Endothelial cell of umbilical vein (primary cell): Measurements from ENCODE around the gene SNPH. TPM values are rescaled to one million over a fixed set of nuclear protein-coding genes. Genes with fewer than 3 reads are reported as not detected.
A peak's percentile ranks its signal among the peaks of the same experiment; 100 is the strongest.

Experiments used
- BruUV-seq: library from RNA; stranded (reverse); fragments of 400-500 nt; replicated peaks from 2 replicates; lab custom pipeline; 2021; lab: Mats Ljungman, UMichigan
- CTCF ChIA-PET: fragments of 300-600, 350-600 bp; sonication (Branson Sonifier 250); formaldehyde crosslinking; loops from one replicate; lab custom pipeline; 2021; ENCODE audit warnings: antibody characterized with exemption, inconsistent platforms; lab: Charles Lee
- POLR2A ChIA-PET: fragments of 300-600, 350-600 bp; sonication (Branson Sonifier 250); formaldehyde crosslinking; loops from one replicate; lab custom pipeline; 2021; ENCODE audit warnings: antibody characterized with exemption, inconsistent platforms; lab: Charles Lee
- DNase-seq: peaks from one replicate; pipeline ENCODE4 v3.0.0-alpha.2; 2011; ENCODE audit warnings: low read depth, low spot score
- FAIRE-seq: peaks from 2 replicates; lab custom pipeline; 2011; peaks lifted over from hg19 to GRCh38; lab: Jason Lieb, UNC
- H2AFZ ChIP-seq: 2 replicates; pipeline ENCODE4 v1.6.0; 2012; ENCODE audit warnings: low read depth, low read length, control low read depth, inconsistent platforms
- H3K27ac ChIP-seq: 2 replicates; pipeline ENCODE4 v1.5.1; 2011; ENCODE audit warnings: low read depth, mild to moderate bottlenecking, control low read depth, low read length, moderate library complexity; ENCODE audit not compliant: insufficient read depth
- H3K27me3 ChIP-seq, 2 experiments: 2 replicates each; pipeline versions ENCODE4 v1.6.0 to v1.6.1; 2011; ENCODE audit warnings: low read length in 2 of 2, mixed read lengths in 1 of 2; ENCODE audit not compliant: control insufficient read depth in 2 of 2, insufficient read depth in 2 of 2
- H3K36me3 ChIP-seq, 2 experiments: 2 replicates in 1 of 2; 3 replicates in 1 of 2; pipeline ENCODE4 v1.5.1; 2011; ENCODE audit warnings: low read length in 2 of 2, mild to moderate bottlenecking in 1 of 2, moderate library complexity in 1 of 2; ENCODE audit not compliant: control insufficient read depth in 2 of 2, insufficient read depth in 2 of 2; ENCODE audit errors: extremely low read depth in 1 of 2
- H3K4me1 ChIP-seq: 3 replicates; pipeline ENCODE4 v1.5.1; 2011; ENCODE audit warnings: mild to moderate bottlenecking, low read length; ENCODE audit not compliant: control insufficient read depth, insufficient read depth; ENCODE audit errors: extremely low read depth
- H3K4me2 ChIP-seq: 2 replicates; pipeline ENCODE4 v1.6.1; 2011; ENCODE audit warnings: low read length, control low read depth, mixed read lengths; ENCODE audit not compliant: insufficient read depth
- H3K4me3 ChIP-seq, 3 experiments: fragments of 200-600 bp in 1 of 3; sonication (generic), shearing (Covaris generic) in 1 of 3; replicated peaks in 1 of 3; 2 replicates each; pipeline ENCODE4 v1.5.1; 2011 to 2016; ENCODE audit warnings: control low read depth in 3 of 3, low read length in 3 of 3, mild to moderate bottlenecking in 2 of 3, inconsistent platforms in 1 of 3, low read depth in 1 of 3, moderate library complexity in 1 of 3; ENCODE audit not compliant: insufficient read depth in 1 of 3
- H3K79me2 ChIP-seq: 2 replicates; pipeline ENCODE4 v1.6.0; 2012; ENCODE audit warnings: low read length, inconsistent platforms; ENCODE audit not compliant: control insufficient read depth, insufficient read depth
- H3K9ac ChIP-seq: replicated peaks from 2 replicates; pipeline ENCODE3; 2011; ENCODE audit warnings: low read length, control low read depth; ENCODE audit not compliant: insufficient read depth; ENCODE audit errors: extremely low read depth
- H3K9me1 ChIP-seq: replicated peaks from 3 replicates; pipeline ENCODE4 v1.6.0; 2011; ENCODE audit warnings: mild to moderate bottlenecking, low read length; ENCODE audit not compliant: control insufficient read depth, insufficient read depth; ENCODE audit errors: extremely low read depth
- H3K9me3 ChIP-seq: replicated peaks from 2 replicates; pipeline ENCODE4 v1.5.1; 2012; ENCODE audit warnings: low read length, inconsistent platforms; ENCODE audit not compliant: control insufficient read depth, insufficient read depth
- H4K20me1 ChIP-seq: replicated peaks from 2 replicates; pipeline ENCODE3; 2011; ENCODE audit warnings: mild to moderate bottlenecking, low read length; ENCODE audit not compliant: control insufficient read depth, insufficient read depth; ENCODE audit errors: extremely low read depth
- CTCF ChIP-seq, 2 donors: IDR thresholded peaks; 1 replicate in 1 of 2; 2 replicates in 1 of 2; pipeline ENCODE4 v1.5.1; 2011; ENCODE audit warnings: low read length in 2 of 2, mild to moderate bottlenecking in 2 of 2, moderate library complexity in 2 of 2, control low read depth in 1 of 2, inconsistent platforms in 1 of 2, low read depth in 1 of 2; ENCODE audit not compliant: insufficient read depth in 1 of 2; ENCODE audit errors: extremely low read depth in 1 of 2
- EZH2 ChIP-seq: IDR thresholded peaks from 2 replicates; pipeline ENCODE4 v1.6.1; 2012; ENCODE audit warnings: borderline replicate concordance, low read depth, mild to moderate bottlenecking, moderate library complexity, low read length, inconsistent platforms; ENCODE audit not compliant: severe bottlenecking
- FOS ChIP-seq: IDR thresholded peaks from 2 replicates; pipeline ENCODE4 v1.6.1; 2011; ENCODE audit warnings: mild to moderate bottlenecking, low read length, moderate library complexity, borderline replicate concordance; ENCODE audit not compliant: insufficient read depth
- GATA2 ChIP-seq: IDR thresholded peaks from 2 replicates; pipeline ENCODE4 v1.7.0; 2011; ENCODE audit warnings: low read depth, mild to moderate bottlenecking, moderate library complexity, mixed read lengths, low read length; ENCODE audit not compliant: insufficient read length, insufficient read depth
- JUN ChIP-seq: IDR thresholded peaks from 2 replicates; pipeline ENCODE4 v1.6.1; 2011; ENCODE audit warnings: borderline replicate concordance, low read depth; ENCODE audit not compliant: insufficient read length, insufficient read depth
- MAX ChIP-seq: IDR thresholded peaks from 2 replicates; pipeline ENCODE4 v1.6.1; 2011; ENCODE audit not compliant: insufficient read depth, insufficient read length
- MYC ChIP-seq: IDR thresholded peaks from one replicate; pipeline ENCODE4 v1.6.1; 2011; ENCODE audit warnings: mild to moderate bottlenecking, low read depth, low read length
- POLR2A ChIP-seq: IDR thresholded peaks from 2 replicates; pipeline ENCODE4 v1.6.1; 2012; ENCODE audit warnings: low read depth, mild to moderate bottlenecking, control low read depth, low read length
- POLR2AphosphoS5 ChIP-seq: IDR thresholded peaks from 2 replicates; pipeline ENCODE4 v1.6.1; 2012; ENCODE audit warnings: low read depth, mild to moderate bottlenecking, control low read depth, low read length, moderate library complexity; ENCODE audit not compliant: insufficient read depth
- dilution Hi-C: fragments of 300-500 bp; cut with MboI; formaldehyde crosslinking; loops from one replicate; pipeline ENCODE4 v1.15.0; 2019; ENCODE audit warnings: low sequenced_read_pairs; ENCODE audit not compliant: extremely low pct_ligation_motif_present
- intact Hi-C: fragments of 100-400 bp; cut with micrococcal nuclease; formaldehyde crosslinking; loops from one replicate; pipeline ENCODE4 v1.10.0; 2022
- polyA plus RNA-seq, 4 experiments: library from polyadenylated mRNA; depleted of rRNA in 3 of 4; stranded (reverse) in 3 of 4; unstranded in 1 of 4; fragments of >200 nt; gene quantifications; 2 replicates each; pipeline versions ENCODE4 v1.2.1 to v1.2.3, GENCODE V29; 2011 to 2012; ENCODE audit warnings: missing spikeins in 1 of 4
- total RNA-seq: library from RNA; stranded (reverse); gene quantifications from 2 replicates; pipeline ENCODE4 v1.2.3, GENCODE V29; 2021

The SNPH gene
- total and polyA plus RNA-seq, 2 donors (not counting 3 experiments of a cell fraction or from before 2014, with no cell fraction given), result 2.3 to 5.5 TPM

GRCh38 chr20:1317545-1318255 lies 51.6 kb downstream of the SNPH start:
- Histone ChIP-seq H3K27me3 (no peaks in the 10 kb centered on the region), H3K9me3 (no peaks in the 10 kb centered on the region), H3K4me2 (no peak overlapping the region), H2AFZ (no peak overlapping the region), H4K20me1 (no peaks in the 10 kb centered on the region), H3K36me3 (no peaks in the 10 kb centered on the region), H3K27ac (no peak overlapping the region), H3K9me1 (no peaks in the 10 kb centered on the region), H3K4me3 (no peak overlapping the region), H3K4me1 (peaks cover 19% of the 10 kb centered on the region), H3K79me2 (no peaks in the 10 kb centered on the region), H3K9ac (no peak overlapping the region)
- no TSS peak for BruUV-seq
- ChIA-PET CTCF (no interaction called here), POLR2A (no interaction called here)
- intact Hi-C loops, result no loop called here
- FAIRE-seq (peak; percentile 53), DNase-seq (no peak)
- dilution Hi-C loops, result loop anchor here (25.0 kb wide), 1 partner anchor 120 kb away; no protein-coding TSS in a partner anchor
- TF ChIP-seq CTCF (IDR thresholded peaks at IDR 0.05; ENCODE audit: extremely low read depth in 1 of 2, insufficient read depth in 1 of 2, low read depth in 1 of 2, low read length in 2 of 2) (no peak), POLR2AphosphoS5 (no peak), GATA2 (no peak), EZH2 (no peak), POLR2A (no peak), MAX (no peak), MYC (no peak), JUN (no peak), FOS (no peak)
